H1 (cell line): ENCODE data around the gene SLC35B1. TPM values are rescaled to one million over a fixed set of nuclear protein-coding genes. Genes with fewer than 3 reads are reported as not detected.

ENCODE experiments used
- BCL11A ChIP-seq, 2 experiments: IDR thresholded peaks; one replicate each; pipeline ENCODE4 v1.6.1; 2011; ENCODE audit warnings: low read depth in 2 of 2, low read length in 2 of 2, mild to moderate bottlenecking in 2 of 2
- CHD1 ChIP-seq: IDR thresholded peaks from 2 replicates; pipeline ENCODE4 v1.6.1; 2012; ENCODE audit warnings: low read depth, low read length, improper control_type of control experiment
- CTBP2 ChIP-seq: IDR thresholded peaks from 2 replicates; pipeline ENCODE4 v1.7.0; 2011; ENCODE audit warnings: borderline replicate concordance, mild to moderate bottlenecking, moderate library complexity, mixed read lengths, low read length; ENCODE audit not compliant: insufficient read depth, insufficient read length
- GABPA ChIP-seq: IDR thresholded peaks from 2 replicates; pipeline ENCODE4 v1.6.1; 2011; ENCODE audit warnings: mild to moderate bottlenecking, low read length, moderate library complexity, borderline replicate concordance; ENCODE audit not compliant: insufficient read depth
- HDAC6 ChIP-seq: IDR thresholded peaks from one replicate; pipeline ENCODE4 v1.7.1; 2012; ENCODE audit warnings: low read depth, mild to moderate bottlenecking, inconsistent platforms, low read length, moderate library complexity
- MAFK ChIP-seq: IDR thresholded peaks from 2 replicates; pipeline ENCODE4 v1.6.1; 2012; ENCODE audit warnings: low read depth, mild to moderate bottlenecking, improper control_type of control experiment, low read length
- POU5F1 ChIP-seq: IDR thresholded peaks from 2 replicates; pipeline ENCODE4 v1.6.1; 2011; ENCODE audit warnings: low read depth, mild to moderate bottlenecking, low read length, moderate library complexity
- RXRA ChIP-seq: IDR thresholded peaks from 2 replicates; pipeline ENCODE4 v1.6.1; 2011; ENCODE audit warnings: low read depth, mild to moderate bottlenecking, low read length, moderate library complexity; ENCODE audit not compliant: insufficient read depth
- polyA plus RNA-seq, 7 experiments: library from polyadenylated mRNA; depleted of rRNA in 3 of 7; stranded (reverse) in 5 of 7; unstranded in 2 of 7; fragments of >200 nt in 5 of 7; fragments of 200-250 nt in 2 of 7; gene quantifications; 1 replicate in 5 of 7; 2 replicates in 1 of 7; 4 replicates in 1 of 7; pipeline versions ENCODE4 v1.2.1 to v1.2.3, GENCODE V29; 2011 to 2013; ENCODE audit warnings: missing spikeins in 2 of 7, mixed read lengths in 2 of 7
- total RNA-seq: library from RNA; stranded (reverse); fragmentation: NEBNext Ultra II Directional; extraction: Animal tissue kit (Norgen Biotek cat#: 25700); gene quantifications from 2 replicates; pipeline ENCODE4 v1.2.1, GENCODE V29; 2021
- TF ChIP-seq, protein P1 (sequence below): fragments of 300-600 bp; sonication (generic); IDR thresholded peaks from 2 replicates; pipeline ENCODE4 v1.7.1; 2012; ENCODE audit warnings: low read length, moderate library complexity, mild to moderate bottlenecking, inconsistent platforms; ENCODE audit not compliant: insufficient replicate concordance

SLC35B1 gene
- total and polyA plus RNA-seq, 2 of the 8 experiments (the other 6 are each of a cell fraction or from before 2014, with no cell fraction given): 56.5 to 87.7 TPM

DNA sequence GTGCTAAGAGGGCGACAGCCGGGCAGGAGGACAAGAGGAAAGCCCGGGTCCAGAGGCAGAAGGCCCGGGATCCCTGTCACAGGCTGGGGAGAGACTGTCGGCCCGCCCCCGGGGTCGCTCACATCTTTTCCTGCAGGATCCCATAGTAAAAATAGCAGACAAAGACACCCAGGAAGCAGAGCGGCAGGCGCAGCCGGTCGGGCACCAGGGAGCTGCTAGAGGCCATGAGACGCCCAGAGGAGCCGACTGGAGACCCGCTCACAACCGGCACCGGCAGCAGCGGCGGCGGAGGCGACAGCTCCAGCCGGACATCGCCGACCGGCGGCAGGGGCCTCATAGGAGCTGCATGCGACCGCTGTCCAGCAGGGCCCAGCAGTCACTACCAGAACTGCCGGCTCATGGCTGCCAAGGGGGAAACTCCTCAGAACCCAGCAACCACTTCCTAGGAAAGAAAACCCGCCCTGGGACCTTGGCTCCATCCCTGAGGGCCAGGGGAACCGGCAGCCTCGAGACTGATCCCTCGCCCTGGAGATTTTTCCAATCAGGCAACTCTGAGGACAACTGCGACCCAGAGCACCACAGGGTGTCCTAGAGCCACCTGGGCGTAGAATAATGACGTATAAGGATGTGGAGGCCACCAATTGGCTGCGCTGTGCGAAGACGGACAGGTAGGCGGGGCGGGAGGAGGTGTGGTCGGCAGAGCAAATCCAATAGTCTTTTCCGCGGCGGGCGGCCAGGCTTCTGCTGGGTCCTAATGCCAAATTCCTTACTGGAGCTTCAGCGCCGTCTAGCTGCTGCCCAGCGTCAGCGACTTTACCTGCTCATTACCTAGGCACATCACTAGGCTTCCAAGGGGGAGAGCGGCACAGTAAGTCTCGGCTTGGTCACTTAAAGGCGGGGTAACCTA lies at the start of gene SLC35B1 (continued):
- TF ChIP-seq CHD1 (no peak), POU5F1 (no peak), MAFK (no peak), RXRA (no peak), HDAC6 (no peak), GABPA (no peak; the same call in 1 of the 2 replicates), CTBP2 (no peak), BCL11A (IDR thresholded peaks at IDR 0.05; ENCODE audit: low read depth in 2 of 2, low read length in 2 of 2) (no peak)
- TF ChIP-seq, protein P1, sequence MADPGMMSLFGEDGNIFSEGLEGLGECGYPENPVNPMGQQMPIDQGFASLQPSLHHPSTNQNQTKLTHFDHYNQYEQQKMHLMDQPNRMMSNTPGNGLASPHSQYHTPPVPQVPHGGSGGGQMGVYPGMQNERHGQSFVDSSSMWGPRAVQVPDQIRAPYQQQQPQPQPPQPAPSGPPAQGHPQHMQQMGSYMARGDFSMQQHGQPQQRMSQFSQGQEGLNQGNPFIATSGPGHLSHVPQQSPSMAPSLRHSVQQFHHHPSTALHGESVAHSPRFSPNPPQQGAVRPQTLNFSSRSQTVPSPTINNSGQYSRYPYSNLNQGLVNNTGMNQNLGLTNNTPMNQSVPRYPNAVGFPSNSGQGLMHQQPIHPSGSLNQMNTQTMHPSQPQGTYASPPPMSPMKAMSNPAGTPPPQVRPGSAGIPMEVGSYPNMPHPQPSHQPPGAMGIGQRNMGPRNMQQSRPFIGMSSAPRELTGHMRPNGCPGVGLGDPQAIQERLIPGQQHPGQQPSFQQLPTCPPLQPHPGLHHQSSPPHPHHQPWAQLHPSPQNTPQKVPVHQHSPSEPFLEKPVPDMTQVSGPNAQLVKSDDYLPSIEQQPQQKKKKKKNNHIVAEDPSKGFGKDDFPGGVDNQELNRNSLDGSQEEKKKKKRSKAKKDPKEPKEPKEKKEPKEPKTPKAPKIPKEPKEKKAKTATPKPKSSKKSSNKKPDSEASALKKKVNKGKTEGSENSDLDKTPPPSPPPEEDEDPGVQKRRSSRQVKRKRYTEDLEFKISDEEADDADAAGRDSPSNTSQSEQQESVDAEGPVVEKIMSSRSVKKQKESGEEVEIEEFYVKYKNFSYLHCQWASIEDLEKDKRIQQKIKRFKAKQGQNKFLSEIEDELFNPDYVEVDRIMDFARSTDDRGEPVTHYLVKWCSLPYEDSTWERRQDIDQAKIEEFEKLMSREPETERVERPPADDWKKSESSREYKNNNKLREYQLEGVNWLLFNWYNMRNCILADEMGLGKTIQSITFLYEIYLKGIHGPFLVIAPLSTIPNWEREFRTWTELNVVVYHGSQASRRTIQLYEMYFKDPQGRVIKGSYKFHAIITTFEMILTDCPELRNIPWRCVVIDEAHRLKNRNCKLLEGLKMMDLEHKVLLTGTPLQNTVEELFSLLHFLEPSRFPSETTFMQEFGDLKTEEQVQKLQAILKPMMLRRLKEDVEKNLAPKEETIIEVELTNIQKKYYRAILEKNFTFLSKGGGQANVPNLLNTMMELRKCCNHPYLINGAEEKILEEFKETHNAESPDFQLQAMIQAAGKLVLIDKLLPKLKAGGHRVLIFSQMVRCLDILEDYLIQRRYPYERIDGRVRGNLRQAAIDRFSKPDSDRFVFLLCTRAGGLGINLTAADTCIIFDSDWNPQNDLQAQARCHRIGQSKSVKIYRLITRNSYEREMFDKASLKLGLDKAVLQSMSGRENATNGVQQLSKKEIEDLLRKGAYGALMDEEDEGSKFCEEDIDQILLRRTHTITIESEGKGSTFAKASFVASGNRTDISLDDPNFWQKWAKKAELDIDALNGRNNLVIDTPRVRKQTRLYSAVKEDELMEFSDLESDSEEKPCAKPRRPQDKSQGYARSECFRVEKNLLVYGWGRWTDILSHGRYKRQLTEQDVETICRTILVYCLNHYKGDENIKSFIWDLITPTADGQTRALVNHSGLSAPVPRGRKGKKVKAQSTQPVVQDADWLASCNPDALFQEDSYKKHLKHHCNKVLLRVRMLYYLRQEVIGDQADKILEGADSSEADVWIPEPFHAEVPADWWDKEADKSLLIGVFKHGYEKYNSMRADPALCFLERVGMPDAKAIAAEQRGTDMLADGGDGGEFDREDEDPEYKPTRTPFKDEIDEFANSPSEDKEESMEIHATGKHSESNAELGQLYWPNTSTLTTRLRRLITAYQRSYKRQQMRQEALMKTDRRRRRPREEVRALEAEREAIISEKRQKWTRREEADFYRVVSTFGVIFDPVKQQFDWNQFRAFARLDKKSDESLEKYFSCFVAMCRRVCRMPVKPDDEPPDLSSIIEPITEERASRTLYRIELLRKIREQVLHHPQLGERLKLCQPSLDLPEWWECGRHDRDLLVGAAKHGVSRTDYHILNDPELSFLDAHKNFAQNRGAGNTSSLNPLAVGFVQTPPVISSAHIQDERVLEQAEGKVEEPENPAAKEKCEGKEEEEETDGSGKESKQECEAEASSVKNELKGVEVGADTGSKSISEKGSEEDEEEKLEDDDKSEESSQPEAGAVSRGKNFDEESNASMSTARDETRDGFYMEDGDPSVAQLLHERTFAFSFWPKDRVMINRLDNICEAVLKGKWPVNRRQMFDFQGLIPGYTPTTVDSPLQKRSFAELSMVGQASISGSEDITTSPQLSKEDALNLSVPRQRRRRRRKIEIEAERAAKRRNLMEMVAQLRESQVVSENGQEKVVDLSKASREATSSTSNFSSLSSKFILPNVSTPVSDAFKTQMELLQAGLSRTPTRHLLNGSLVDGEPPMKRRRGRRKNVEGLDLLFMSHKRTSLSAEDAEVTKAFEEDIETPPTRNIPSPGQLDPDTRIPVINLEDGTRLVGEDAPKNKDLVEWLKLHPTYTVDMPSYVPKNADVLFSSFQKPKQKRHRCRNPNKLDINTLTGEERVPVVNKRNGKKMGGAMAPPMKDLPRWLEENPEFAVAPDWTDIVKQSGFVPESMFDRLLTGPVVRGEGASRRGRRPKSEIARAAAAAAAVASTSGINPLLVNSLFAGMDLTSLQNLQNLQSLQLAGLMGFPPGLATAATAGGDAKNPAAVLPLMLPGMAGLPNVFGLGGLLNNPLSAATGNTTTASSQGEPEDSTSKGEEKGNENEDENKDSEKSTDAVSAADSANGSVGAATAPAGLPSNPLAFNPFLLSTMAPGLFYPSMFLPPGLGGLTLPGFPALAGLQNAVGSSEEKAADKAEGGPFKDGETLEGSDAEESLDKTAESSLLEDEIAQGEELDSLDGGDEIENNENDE: no peak
